Measurements from ENCODE around the gene NPTX1.

The NPTX1 gene

DNA sequence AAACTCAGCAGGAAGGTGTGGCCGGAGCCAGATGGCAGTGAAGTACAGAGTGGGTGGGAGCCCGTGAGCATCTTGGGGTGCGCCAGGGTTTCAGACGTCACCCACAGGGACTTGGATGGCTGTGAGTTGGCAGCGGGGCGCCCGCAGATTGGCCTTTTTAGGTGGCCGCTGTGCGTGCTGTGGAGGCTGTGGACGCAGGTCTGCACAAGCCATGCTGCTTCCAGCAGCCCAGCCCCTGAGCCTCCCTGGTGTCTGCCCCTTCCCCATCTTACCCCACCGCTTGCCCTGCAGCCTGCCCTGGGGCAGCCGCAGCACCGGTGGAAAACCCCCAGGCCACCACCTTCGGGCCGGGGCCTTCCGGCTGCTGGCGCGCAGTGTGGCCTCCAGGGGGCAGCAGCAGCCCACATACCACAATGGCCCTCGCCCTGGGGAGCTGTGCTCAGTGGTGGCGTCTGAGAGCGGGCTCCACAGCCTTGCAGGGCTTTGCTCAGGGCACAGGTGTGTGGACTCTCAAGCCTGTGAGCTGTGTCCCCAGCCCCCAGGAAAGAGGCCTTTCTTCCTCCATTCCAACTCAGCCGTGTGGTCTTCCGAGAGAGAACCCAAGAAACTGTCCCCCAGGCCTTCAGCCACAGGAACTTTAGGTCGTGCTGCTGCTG is 49.6 kb downstream of the NPTX1 start:
- peak; percentile 77 to 78 for DNase-seq (ENCODE audit: low read depth in 2 of 2)

DNA sequence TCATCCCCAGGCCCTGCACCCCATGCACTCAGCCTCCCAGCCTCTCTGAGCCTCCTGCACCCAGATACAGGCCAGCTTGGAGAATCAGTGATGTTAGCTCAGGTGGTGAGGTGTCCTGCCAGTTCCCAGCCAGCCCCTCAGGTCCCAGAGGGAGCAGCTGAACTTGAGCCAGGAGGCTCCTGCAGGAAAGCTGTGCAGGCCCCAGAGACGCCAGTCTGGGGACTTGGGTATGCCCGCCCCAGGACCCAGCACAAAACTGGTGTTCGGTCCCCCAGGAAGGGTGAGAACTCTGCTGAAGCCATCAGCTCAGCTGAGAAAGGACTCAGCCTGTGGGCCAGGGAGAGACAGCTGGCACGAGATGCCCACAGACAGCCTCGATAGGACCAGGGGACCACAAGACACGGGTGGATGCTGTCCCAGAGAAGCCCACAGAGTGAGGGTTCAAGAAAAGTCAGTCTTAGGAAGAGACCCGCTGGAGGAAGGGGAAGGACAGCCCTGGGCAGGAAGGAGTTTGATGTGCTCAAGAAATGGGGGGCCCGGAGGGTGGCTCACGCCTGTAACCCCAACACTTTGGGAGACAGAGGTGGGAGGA is 50.5 kb downstream of the NPTX1 start:
- DNase-seq (ENCODE audit: low read depth in 2 of 2): no peak

DNA sequence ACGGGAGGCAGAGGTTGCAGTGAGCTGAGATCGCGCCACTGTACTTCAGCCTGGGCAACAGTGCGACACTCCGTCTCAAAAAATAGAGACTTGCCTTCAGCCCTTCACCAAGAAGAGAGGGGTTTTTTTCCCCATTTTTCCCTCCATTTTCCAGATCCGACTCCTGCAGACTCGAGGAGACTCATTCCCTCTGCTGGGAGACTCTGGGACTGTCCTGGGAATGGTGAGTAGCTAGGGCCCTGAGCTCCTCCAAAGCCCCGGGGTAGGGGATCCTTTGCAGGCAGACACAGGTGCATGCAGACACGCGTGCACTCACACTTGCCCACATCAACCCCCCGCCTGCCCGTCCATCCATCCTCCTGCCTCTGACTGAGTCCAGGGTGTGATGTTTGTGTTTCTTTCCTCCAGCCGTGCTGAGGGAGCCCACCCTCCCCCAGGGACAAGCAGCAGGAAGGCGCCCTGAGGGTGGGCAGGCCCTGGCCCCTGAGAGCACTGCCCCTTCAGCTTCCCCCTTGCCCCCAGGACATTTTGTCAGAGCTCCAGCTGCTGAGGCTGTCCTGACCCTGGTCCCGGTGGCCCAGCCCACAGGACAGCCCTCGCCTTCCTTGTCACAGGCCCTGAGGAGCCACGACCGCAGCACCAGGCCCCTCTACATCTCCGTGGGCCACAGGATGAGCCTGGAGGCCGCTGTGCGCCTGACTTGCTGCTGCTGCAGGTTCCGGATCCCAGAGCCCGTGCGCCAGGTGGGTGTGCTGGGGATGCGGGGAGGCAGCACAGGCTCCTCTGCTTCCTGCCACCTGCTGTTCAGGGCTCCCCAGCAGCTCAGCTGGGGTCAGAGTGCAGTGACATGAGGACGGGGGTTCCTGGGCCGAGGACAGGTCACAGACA is 51.3 kb downstream of the NPTX1 start:
- DNase-seq (ENCODE audit: low read depth in 2 of 2): no peak

DNA sequence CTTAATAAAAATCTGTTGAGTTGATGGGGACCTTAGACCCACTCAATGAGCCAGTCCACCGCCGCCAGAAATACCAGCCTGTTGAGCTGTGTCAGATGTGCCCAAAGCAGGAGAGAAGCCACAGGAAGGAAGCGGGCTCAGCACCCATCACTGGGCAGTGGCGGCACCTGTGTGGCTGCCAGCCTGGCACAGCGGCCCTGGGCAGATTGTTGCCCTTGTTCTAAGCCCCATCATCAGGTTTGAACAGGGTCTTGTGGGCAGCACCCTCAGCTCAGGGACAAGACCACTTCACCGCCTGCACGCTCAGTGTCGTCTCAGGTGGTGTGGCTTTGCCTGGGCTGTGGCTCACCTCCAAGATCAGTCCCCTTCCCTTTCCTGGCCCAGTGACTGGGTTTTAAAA is 52.1 kb downstream of the NPTX1 start:
- DNase-seq (ENCODE audit: low read depth in 2 of 2): no peak

DNA sequence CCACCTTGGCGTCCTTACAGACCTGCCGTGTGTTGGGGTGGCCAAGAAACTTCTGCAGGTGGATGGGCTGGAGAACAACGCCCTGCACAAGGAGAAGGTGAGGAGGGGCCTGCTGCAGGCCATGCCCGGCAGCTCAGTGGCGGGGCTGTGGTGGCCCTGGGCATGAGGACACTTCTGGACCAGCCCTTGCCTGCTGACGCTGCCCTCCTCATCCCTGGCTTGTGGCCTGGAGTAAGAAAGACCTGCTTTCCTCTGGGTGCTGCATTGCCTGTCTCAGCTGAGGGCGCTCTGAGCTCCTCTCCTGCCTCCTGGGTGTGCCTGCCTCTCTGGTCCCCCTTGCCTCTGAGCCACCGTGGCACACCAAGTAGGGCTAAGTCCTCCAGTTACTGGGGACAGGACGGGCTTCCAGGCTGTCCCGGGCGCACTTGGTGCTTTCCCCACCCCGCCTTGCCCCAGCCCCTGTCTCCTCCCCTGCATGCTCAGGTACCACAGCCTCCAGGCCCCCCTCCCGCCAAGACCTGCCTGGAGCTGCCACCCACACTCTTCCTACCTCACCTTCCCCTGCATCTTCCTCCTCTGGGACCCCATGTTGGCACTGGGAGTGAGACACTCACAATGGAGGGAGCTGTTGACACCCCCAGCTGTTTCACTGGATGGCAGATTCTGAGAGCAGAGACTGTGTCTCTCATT is 52.7 kb downstream of the NPTX1 start:
- DNase-seq (ENCODE audit: low read depth in 2 of 2): no peak

DNA sequence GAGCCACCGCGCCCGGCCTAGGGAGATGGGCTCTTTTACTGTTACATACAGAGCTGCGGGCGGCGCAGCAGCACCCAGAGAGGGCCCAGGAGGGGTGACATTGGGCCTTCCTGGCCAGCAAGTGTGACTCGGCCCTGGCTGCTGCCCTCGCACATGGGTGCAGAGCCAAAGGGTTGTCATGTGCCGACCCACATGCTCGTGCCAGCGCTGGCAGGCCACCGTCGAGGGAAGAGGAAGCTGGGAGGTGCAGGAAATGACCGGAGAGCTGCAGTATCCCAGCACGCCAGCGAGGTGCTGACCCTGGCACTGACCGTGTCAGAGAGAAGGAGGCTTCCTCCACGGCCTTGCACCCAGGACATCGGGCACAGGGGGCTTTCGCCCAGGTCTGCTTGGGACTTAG is 53.4 kb downstream of the NPTX1 start:
- DNase-seq (ENCODE audit: low read depth in 2 of 2): no peak

DNA sequence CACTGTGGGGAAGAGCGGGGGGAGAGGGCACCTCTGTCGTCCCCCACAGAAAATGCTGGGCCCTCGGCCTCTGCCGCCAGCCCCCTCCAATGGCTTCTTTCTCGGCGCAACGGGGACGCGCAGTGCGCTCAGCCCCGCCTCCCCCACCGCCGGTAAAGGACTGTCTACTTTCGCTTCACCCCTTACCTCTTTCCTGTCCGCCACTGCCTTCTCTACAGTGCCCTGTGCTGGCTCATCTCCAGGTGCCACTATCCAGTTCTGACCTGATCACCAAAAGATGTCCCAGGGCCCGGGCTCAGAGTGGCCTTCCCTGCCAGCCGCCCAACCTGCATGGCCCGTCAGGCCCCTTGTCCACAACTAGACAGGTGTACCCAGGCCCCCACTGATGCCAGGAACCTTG is 54.1 kb downstream of the NPTX1 start:
- DNase-seq (ENCODE audit: low read depth in 2 of 2): no peak

DNA sequence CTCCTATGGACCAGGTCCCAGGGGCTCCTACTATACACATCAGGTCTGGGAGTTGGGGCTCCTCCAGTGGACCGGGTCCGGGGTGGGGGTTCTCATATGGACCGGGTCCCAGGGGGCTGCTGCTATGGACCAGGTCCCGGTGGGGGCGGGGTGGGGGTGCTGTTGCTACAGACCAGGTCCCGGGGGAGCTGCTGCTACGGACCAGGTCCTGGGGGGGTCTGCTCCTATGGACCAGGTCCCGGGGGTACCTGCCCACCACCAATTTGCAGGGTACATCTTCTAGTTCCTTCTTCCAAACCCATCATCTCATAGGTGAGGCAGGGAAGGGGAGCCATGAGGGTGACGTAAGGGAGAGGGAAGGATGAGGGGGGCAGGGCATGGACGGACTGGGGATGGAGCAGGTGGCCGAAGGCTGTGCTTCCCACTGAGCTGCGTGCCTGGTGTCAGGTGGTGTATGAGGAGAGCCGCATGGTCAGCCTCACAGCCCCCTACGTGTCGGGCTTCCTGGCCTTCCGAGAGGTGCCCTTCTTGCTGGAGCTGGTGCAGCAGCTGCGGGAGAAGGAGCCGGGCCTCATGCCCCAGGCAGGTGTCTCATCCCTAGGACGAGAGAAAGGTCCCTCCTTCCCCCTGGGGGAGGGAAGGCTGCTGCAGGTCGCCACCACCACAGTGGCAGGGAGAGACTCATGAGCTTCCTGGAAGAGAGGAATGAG is 54.9 kb downstream of the NPTX1 start:
- no peak for DNase-seq (ENCODE audit: low read depth in 2 of 2)

DNA sequence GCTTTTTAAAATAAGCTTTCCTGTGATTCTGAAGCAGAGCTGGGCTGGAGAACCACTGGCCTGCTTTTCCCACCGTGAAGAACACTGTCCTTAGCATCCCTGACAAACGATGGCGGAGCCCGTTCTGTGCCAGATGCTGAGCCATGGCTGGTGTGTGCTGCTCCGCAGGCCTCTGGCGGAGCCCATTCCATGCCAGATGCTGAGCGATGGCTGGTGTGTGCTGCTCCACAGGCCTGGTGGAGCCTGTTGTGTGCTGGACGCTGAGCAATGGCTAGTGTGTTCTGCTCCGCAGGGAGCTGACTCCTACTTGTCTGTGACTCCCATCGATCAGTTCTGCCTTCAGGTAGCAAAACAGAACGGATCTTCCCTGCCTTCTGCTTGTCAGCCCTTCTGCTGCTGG is 57.2 kb downstream of the NPTX1 start:
- DNase-seq (ENCODE audit: low read depth in 2 of 2): no peak

DNA sequence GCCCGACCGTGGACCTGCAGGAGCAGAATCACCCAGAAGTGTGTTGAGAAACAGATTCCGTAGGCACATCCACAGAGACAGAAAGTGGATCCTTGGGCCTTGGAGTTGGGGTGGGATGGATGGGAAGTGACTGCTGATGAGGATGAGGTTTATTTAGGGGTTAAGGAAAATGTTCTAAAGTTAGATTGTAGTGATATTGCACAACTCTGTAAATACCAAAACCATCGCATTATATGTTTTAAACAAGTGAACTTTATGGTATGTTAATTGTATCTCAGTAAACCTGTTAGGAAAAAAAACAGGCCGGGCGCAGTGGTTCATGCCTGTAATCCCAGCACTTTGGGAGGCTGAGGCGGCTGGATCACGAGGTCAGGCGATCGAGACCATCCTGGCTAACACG is 57.8 kb downstream of the NPTX1 start:
- no peak for DNase-seq (ENCODE audit: low read depth in 2 of 2)

Measured in stimulated activated CD8-positive, alpha-beta memory T cell treated with anti-CD3 and anti-CD28 coated beads, Interleukin-2, amount 100 ng/mL, for 48 hours (primary cell).